GM12864 (cell line): Measurements from ENCODE around the gene BCR.

ENCODE experiments used
- DNase-seq: peaks from one replicate; pipeline ENCODE4 v3.0.0-alpha.2; 2011; ENCODE audit warnings: low read depth
- H3K4me3 ChIP-seq: 2 replicates; pipeline ENCODE4 v1.5.1; 2011; ENCODE audit warnings: mild to moderate bottlenecking, low read depth, low read length, control low read depth
- TF ChIP-seq, protein P1 (sequence below): IDR thresholded peaks from 2 replicates; pipeline ENCODE4 v1.5.1; 2011; ENCODE audit warnings: low read depth, mild to moderate bottlenecking, moderate library complexity, low read length, control low read depth, inconsistent platforms; ENCODE audit errors: missing control alignments

Gene BCR

DNA sequence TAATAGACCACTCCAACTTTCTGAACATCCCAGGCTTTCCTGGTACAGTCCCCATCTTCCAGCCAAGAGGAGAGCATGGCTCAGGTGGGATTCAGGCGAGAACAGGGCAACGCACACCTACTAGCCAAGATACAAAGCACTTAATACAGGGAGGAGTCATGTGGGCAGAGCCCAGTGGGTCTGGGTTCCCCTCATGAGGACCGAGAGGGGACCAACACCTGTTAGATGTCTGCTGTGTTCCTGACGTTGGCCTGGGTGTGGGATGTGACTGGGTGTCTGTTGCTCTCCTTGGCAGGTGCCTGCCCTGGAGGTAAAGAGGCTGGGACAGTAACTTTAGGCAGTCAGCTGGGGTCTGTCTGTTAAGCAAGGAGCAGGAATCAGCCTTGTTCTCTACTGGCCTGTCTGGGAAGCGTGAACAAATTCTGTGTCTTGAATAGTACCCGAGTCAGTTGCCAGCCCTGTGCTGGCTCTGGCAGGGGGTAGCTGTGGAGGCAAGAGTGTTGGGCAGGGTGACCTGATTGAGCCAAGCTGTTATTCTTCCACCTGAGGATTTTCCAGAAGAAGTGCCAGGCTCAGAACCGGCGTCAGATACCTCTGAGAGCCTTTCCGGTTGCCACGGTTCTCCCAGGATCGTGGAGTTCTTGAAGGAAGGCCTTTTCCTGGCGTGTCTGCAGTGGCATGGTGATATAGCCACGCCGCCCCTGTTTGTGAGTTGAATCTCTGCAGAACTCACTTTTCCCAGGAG lies 56.3 kb downstream of the BCR start:
- no peak for DNase-seq
- H3K4me3 ChIP-seq = no peak overlapping the region
- TF ChIP-seq, protein P1, sequence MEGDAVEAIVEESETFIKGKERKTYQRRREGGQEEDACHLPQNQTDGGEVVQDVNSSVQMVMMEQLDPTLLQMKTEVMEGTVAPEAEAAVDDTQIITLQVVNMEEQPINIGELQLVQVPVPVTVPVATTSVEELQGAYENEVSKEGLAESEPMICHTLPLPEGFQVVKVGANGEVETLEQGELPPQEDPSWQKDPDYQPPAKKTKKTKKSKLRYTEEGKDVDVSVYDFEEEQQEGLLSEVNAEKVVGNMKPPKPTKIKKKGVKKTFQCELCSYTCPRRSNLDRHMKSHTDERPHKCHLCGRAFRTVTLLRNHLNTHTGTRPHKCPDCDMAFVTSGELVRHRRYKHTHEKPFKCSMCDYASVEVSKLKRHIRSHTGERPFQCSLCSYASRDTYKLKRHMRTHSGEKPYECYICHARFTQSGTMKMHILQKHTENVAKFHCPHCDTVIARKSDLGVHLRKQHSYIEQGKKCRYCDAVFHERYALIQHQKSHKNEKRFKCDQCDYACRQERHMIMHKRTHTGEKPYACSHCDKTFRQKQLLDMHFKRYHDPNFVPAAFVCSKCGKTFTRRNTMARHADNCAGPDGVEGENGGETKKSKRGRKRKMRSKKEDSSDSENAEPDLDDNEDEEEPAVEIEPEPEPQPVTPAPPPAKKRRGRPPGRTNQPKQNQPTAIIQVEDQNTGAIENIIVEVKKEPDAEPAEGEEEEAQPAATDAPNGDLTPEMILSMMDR = no peak

DNA sequence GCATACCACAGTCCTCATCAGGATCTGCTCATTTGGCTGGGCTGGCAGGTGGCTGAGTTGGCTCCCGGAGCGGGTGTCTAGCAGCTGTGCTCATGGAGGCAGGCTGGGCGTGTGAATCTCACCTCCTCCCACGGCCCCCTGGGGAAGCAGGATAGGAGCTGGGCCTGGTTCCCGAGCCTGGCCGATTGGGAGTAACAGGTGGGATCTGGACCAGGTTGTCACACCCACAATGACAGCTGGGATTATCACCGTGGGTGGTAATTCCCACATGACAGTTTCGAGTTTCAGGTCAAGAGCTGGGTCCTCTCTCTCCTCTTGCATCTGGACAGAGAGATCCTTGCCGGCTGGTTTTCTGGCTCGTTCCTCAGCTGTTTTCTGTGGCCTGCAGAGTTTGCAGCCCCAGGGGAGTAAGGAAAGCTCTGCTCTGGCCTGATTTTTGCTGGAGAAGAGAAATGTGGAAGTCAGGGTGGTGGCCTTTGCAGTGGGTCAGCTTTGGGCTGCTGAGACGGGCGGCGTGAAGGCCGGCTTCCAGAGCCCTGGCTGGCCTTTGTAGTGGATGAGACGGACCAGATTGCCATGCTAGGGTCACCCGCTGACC lies 57.0 kb downstream of the BCR start:
- no peak for DNase-seq
- H3K4me3 ChIP-seq = no peak overlapping the region
- TF ChIP-seq, protein P1 = no peak

DNA sequence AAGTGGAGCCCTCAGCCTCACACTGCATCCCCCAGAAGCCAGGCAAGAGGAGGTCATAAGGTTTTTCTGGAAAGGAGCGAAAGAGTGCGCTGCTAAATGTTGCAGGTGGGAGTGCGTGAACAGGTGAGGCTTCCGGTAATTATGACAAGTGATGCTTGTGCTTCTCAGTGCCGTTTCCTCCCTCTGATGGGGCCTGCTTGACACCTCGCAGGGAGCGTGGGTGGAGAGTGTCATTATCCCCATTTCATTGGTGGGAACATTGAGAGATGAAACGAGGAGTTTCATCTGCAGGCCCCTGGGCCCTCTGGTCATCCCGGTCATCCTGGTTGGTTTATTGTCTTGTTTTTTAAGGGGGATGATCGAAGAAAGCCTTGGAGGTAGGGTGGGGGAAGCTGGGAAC lies 57.5 kb downstream of the BCR start:
- DNase-seq = no peak
- TF ChIP-seq, protein P1 = no peak
- H3K4me3 ChIP-seq = no peak overlapping the region

DNA sequence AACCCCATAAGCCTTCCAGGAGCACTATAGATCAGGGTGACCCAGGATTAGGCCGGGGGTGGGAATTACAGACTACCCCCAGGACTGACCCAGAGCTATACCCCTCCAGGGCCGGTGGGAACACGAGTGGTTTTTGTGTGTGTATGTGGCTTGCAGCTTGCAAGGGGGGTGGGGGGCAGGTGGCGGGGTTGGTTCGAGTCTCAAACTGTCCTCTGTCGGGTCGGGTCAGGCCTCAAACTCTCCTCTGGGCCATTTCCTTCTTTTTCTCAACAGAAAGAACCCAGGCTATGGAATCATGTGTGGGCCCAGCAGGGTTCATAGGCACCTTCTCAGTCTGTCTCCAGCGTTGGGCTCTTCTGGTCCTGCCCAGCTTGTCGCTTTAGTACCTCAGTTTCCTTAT lies 58.4 kb downstream of the BCR start:
- DNase-seq = no peak
- TF ChIP-seq, protein P1 = no peak
- H3K4me3 ChIP-seq = no peak overlapping the region

DNA sequence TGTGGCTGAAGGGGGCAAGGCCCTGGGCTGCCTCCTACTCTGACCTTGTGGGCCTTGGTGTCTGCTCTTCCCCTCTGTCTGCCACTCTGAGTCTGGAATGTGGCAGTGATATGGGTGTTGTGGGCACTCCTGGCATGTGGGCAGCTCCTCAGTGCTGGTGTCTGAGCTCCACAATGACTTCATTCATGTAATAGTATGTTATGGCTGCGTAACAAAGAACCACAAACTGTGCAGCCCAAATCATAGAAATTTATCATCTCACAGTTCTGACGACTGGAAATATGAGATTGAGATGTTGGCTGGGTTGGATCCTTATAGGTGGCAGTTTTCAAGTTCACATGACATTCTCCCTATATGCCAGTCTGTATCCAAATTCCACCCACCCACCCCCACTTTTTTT lies 59.1 kb downstream of the BCR start:
- H3K4me3 ChIP-seq = no peak overlapping the region
- TF ChIP-seq, protein P1 = no peak
- no peak for DNase-seq

DNA sequence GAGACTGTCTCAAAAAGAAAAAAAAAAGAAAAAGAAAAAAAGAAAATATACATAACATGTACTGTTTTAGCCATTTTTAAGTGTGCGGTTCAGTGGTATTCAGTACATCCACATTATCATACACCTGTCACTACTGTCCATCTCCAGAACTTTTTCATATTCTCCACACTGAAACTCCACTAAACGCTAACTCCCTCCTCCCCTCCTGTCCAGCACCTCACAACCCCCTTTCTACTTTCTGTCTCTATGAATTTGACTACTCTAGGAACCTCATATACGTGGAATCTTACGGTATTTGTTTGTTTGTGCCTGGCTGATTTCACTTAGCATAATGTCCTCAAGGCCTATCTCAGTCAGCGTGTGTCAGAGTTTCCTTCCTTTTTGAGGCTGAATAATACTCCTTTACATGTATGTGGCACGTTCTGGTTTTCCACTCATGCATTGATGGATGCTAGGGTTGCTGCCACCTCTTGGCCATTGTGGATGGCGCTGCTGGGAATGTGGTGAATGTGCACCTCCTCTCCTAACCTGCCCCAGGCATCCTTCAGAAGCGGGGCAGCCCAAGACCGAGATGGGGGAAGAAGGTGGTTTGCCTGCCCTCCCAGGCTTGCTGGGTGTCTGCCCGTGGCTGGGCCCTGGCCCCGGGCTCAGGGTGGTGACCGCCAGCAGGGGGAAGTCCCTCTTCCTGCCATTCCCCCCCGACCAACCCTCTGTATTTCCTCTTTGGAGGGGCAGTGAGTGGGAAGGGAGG lies 60.5 kb downstream of the BCR start:
- DNase-seq = no peak
- no peak overlapping the region for H3K4me3 ChIP-seq
- TF ChIP-seq, protein P1 = no peak
